Stimulated activated CD8-positive, alpha-beta memory T cell treated with anti-CD3 and anti-CD28 coated beads, Interleukin-4, amount 100 ng/mL, for 1 hour (primary cell): ENCODE results near the gene WNK1.

ENCODE experiments used
- DNase-seq, 2 donors: peaks; one replicate each; pipeline ENCODE4 v3.0.0-alpha.2; 2020; ENCODE audit warnings: low read depth in 2 of 2, low spot score in 1 of 2

Gene WNK1

DNA sequence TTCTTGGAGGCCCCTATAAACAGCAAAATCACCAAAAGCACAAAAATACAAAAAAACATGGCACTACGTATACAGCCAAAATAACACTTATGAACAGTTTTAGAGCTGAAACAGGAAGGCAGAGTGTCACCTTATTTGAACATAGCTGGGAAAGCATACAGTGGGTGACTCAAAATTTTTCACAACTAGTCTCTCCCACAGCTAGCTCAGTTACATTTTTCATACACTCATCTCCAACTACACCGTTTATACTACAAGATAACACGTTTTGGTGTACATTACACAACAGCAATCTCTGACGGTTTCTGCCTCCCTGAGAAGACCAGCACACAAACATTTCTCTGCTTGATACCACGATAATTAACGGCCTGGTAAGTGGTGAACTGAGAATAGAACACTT is 194.3 kb downstream of the WNK1 start:
- DNase-seq: no peak

DNA sequence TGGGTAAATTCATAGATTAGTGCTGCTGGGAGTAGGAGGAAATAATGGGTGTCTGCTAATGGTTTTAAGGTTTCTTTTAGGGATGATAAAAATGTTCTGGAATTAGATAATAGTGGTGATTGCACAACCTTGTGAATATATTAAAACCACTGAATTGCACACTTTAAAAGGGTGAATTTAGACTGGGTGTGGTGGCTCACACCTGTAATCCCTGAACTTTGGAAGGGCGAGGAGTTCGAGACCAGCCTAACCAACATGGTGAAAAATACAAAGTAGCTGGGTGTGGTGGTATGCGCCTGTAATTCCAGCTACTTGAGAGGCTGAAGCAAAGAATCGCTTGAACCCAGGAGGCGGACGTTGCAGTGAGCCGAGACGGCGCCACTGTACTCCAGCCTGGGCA is 195.9 kb downstream of the WNK1 start:
- DNase-seq: no peak

DNA sequence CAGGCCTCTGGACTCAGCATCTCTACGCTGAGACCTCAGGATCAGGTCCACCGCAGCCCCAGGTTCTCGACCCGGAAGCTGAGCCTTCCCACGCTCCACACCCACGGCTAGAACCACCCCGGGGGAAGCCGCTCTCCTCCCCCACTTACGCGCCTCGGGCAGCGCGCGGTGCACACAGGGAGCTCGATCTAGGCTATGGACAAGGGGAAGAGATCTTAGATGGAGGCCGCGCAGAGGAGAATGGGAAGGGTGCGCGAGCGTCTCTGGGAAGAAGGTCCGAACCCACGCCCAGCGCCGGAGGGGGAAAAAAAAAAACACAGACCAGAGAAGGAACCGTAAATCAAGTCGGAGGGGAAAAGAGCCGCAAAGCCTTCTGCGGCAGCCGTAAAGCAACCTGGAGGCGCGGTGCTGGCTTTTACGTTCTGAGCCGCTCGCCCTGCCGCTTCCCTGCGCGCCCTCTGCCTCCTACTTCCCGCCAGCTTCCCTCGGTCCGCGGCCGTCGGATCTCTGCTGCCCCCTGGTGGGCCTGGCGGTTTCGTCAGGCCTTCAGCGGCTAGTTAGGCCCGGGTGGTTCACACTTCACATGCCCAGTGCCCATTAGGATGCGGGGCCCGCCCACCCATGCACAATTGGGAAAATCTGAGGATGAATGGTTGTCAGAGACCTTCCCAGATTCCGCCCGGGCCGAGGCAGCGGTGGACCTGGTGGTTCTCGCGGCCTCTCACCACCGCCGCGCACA is 197.2 kb downstream of the WNK1 start, which contains the start of gene RAD52:
RAD52 (minus strand) TSS at position 242 of the 739 bp plus-strand sequence. CDS start 16,636 bp downstream, outside the sequence.
- peak; percentile 93 to 94 for DNase-seq

- no peak for DNase-seq
These were observed 198.8 kb downstream of the WNK1 start for GRCh38 chr12:951176-951575.

GRCh38 chr12:953776-954175 is 201.4 kb downstream of the WNK1 start:
- DNase-seq: no peak

DNA sequence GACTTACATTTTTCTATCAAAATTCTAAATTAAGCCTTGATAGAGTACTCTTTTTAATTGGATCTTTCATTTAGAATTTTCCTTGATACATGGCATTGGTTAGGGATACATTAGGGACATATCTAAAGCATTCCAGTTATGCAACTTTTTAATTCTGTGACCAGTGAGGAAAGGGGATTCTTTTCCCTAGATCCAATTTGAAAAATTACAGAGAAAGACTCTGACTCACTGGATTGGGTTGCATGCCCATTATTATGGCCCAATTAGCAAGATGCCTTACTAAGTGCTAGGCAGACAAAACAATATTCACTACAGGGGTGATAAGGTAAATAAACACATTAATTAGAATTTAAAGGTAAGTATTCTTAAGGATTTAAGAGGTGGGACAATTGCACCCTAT is 202.4 kb downstream of the WNK1 start:
- DNase-seq: no peak

- no peak for DNase-seq
These were observed 203.6 kb downstream of the WNK1 start for GRCh38 chr12:955939-956338.

GRCh38 chr12:958588-959123 is 206.3 kb downstream of the WNK1 start:
- DNase-seq: no peak
